ENCODE data around the gene LBX2. TPM values are rescaled to one million over a fixed set of nuclear protein-coding genes. Genes with fewer than 3 reads are reported as not detected.

LBX2 gene
- total and polyA plus RNA-seq, 10 of the 15 experiments (the other 5 are each of a cell fraction or from before 2014, with no cell fraction given), result 0.08 to 4.0 (median 0.27) TPM

DNA sequence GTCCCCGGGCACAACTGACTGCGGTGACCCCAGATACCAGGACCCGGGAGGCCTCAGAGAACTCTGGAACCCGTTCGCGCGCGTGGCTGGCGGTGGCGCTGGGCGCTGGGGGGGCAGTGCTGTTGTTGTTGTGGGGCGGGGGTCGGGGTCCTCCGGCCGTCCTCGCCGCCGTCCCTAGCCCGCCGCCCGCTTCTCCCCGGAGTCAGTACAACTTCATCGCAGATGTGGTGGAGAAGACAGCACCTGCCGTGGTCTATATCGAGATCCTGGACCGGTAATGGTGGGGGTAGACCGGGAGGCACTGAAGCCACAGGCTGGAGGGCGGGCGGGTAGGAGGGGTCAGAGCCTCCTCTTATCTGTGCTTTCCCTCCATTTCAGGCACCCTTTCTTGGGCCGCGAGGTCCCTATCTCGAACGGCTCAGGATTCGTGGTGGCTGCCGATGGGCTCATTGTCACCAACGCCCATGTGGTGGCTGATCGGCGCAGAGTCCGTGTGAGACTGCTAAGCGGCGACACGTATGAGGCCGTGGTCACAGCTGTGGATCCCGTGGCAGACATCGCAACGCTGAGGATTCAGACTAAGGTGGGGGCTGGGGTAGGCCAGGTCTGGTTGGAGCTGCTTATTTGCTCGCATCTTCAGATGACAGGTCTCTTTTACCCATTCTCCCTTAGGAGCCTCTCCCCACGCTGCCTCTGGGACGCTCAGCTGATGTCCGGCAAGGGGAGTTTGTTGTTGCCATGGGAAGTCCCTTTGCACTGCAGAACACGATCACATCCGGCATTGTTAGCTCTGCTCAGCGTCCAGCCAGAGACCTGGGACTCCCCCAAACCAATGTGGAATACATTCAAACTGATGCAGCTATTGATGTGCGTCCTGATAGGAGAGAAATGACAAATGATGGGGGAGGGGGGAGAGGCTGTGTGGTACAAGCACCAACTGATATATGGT is 31.1 kb upstream of the LBX2 start:
- peaks cover 50% of the 10 kb centered on the region for H3K79me2 ChIP-seq (ENCODE audit: control insufficient read depth, insufficient read depth, low read length)
- peak; percentile 83 for FAIRE-seq
- TF ChIP-seq PAX5 (IDR thresholded peaks at IDR 0.05; ENCODE audit: borderline replicate concordance, low read depth, low read length) (0 out of 2 replicates have a peak, but pooled peaks have one; percentile 18), CEBPB (IDR thresholded peaks at IDR 0.05; ENCODE audit: borderline replicate concordance in 1 of 2, low read depth in 2 of 2, low read length in 2 of 2) (no peak), POU2F2 (IDR thresholded peaks at IDR 0.05; ENCODE audit: borderline replicate concordance, low read depth, low read length) (peak; percentile 5; the same call in 2 of the 3 replicates), RFX5 (IDR thresholded peaks at IDR 0.05; ENCODE audit: low read depth, low read length) (0 out of 2 replicates have a peak, but pooled peaks have one; percentile 29), SIN3A (IDR thresholded peaks at IDR 0.05; ENCODE audit: low read depth, low read length) (peak; percentile 93), POLR2AphosphoS2 (IDR thresholded peaks at IDR 0.05; ENCODE audit: low read depth, low read length) (peak; percentile 71; the same call in 1 of the 2 replicates), SMARCA5 (IDR thresholded peaks at IDR 0.05) (0 out of 2 replicates have a peak, but pooled peaks have one; percentile 47), SPI1 (IDR thresholded peaks at IDR 0.05; ENCODE audit: borderline replicate concordance, insufficient read depth, low read depth, low read length) (peak; percentile 16; the same call in 1 of the 2 replicates), HDGF (IDR thresholded peaks at IDR 0.05) (peak; percentile 76; the same call in 1 of the 2 replicates), GATAD2B (conservative IDR thresholded peaks at IDR 0.05; ENCODE audit: low read depth) (peak; percentile 10; the same call in 1 of the 2 replicates), POLR2AphosphoS5 (IDR thresholded peaks at IDR 0.05; ENCODE audit: low read length) (peak; percentile 84), MLLT1 (IDR thresholded peaks at IDR 0.05) (peak; percentile 64), CHD4 (IDR thresholded peaks at IDR 0.05) (no peak), EED (IDR thresholded peaks at IDR 0.05; ENCODE audit: low read depth) (peak; percentile 69), RELB (IDR thresholded peaks at IDR 0.05; ENCODE audit: low read depth) (peak; percentile 75), CBX5 (IDR thresholded peaks at IDR 0.05; ENCODE audit: low read depth) (no peak), CHD2 (IDR thresholded peaks at IDR 0.05; ENCODE audit: borderline replicate concordance, low read depth, low read length) (peak; percentile 64)
- TF ChIP-seq, protein P1, sequence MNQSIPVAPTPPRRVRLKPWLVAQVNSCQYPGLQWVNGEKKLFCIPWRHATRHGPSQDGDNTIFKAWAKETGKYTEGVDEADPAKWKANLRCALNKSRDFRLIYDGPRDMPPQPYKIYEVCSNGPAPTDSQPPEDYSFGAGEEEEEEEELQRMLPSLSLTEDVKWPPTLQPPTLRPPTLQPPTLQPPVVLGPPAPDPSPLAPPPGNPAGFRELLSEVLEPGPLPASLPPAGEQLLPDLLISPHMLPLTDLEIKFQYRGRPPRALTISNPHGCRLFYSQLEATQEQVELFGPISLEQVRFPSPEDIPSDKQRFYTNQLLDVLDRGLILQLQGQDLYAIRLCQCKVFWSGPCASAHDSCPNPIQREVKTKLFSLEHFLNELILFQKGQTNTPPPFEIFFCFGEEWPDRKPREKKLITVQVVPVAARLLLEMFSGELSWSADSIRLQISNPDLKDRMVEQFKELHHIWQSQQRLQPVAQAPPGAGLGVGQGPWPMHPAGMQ (IDR thresholded peaks at IDR 0.05; ENCODE audit: borderline replicate concordance), result no peak

More for the DNA sequence above, 31.1 kb upstream of the LBX2 start:
- Histone ChIP-seq H2AFZ (ENCODE audit: control insufficient read depth, low read depth, low read length) (peak overlapping the region; percentile 80), H4K20me1 (ENCODE audit: control insufficient read depth, insufficient read depth) (no peaks in the 10 kb centered on the region), H3K4me3 (peak overlapping the region; percentile 94), H3K4me1 (ENCODE audit: control insufficient read depth, insufficient read depth, low read length) (peaks cover 33% of the 10 kb centered on the region), H3K4me2 (ENCODE audit: control insufficient read depth, insufficient read depth) (peak overlapping the region; percentile 95), H3K27me3 (replicated peaks in 1 of 2; ENCODE audit: control insufficient read depth in 2 of 2, insufficient read depth in 2 of 2, low read length in 1 of 2) (no peaks in the 10 kb centered on the region), H3K27ac (ENCODE audit: control insufficient read depth, insufficient read depth) (peak overlapping the region; percentile 96), H3K9ac (ENCODE audit: control insufficient read depth, insufficient read depth, low read length) (peak overlapping the region; percentile 92), H3K9me3 (replicated peaks; ENCODE audit: control insufficient read depth, insufficient read depth, low read length) (no peaks in the 10 kb centered on the region), H3K36me3 (ENCODE audit: control insufficient read depth in 2 of 2, insufficient read depth in 2 of 2, low read length in 1 of 2) (peaks cover 17 to 43% of the 10 kb centered on the region in 2 experiments)
- DNase-seq (ENCODE audit: low read depth, low spot score) (peak; percentile 74), ATAC-seq (peak; percentile 60)
- WGBS (ENCODE audit: insufficient coverage, insufficient replicate concordance, low lambda C conversion rate, missing lambda C conversion rate), result under 1% methylated on average over 50 of the region's 54 CpGs
- in situ Hi-C loops (cut with MboI) (no loop called here), intact Hi-C loops (cut with micrococcal nuclease; ENCODE audit: unreplicated experiment) (loop anchor here (1.0 kb wide), 1 partner anchor 24 kb away; the partner anchor contains the start of gene DOK1)
- ChIA-PET POLR2A (interaction anchor here (0.6 to 5.4 kb wide), 25 partner anchors 8 to 352 kb away, joined by 3 to 66 read pairs (median 4); partner anchors contain the start of genes CCDC142, INO80B, MOB1A and PCGF1), RAD21 (ENCODE audit: unreplicated experiment) (interaction anchor here (0.7 to 7.5 kb wide), 22 partner anchors 9 to 195 kb away, joined by 3 to 158 read pairs (median 6); partner anchors contain the start of genes C2orf81, CCDC142, LOXL3 and PCGF1), CTCF (interaction anchor here (0.7 to 10.4 kb wide), 20 partner anchors 16 to 280 kb away, joined by 3 to 226 read pairs (median 6); partner anchors contain the start of genes CCDC142, PCGF1, TTC31 and WBP1), SMC1A (ENCODE audit: uncharacterized antibody, unreplicated experiment) (interaction anchor here (0.6 to 9.9 kb wide), 24 partner anchors 9 to 605 kb away, joined by 3 to 208 read pairs (median 10); partner anchors contain the start of genes CCDC142, INO80B, PCGF1 and TTC31)
- no TSS peak for BruUV-seq (replicated peaks)
